HG02943 (cell line): ENCODE measurements around the gene BCAS3.
"Not testable (repeated sequence)": the region's sequence is repeated elsewhere in the genome, so short reads cannot be mapped to it uniquely, and the experiment has no call there.

Experiments
- ATAC-seq: cut with Tn5 transposase; IDR thresholded peaks from one replicate; pipeline ENCODE4 v1.9.1; 2021; ENCODE audit warnings: mild to moderate bottlenecking, low read depth, moderate library complexity; ENCODE audit not compliant: unreplicated experiment

Gene BCAS3

GRCh38 chr17:60914078-60914477 lies 236.4 kb downstream of the BCAS3 start:
- no peak for ATAC-seq

GRCh38 chr17:60916043-60916442 lies 238.4 kb downstream of the BCAS3 start:
- ATAC-seq: no peak

- ATAC-seq: no peak
Observed at GRCh38 chr17:60920107-60920506, 242.5 kb downstream of the BCAS3 start.

GRCh38 chr17:60923000-60923399 lies 245.3 kb downstream of the BCAS3 start:
- ATAC-seq: no peak

- no peak for ATAC-seq
Observed at GRCh38 chr17:60926466-60927183, 249.0 kb downstream of the BCAS3 start.

- ATAC-seq: no peak
Observed at GRCh38 chr17:60933739-60934138, 256.1 kb downstream of the BCAS3 start.

- no peak for ATAC-seq
Observed at GRCh38 chr17:60934723-60935122, 257.1 kb downstream of the BCAS3 start.

GRCh38 chr17:60935991-60936390 lies 258.3 kb downstream of the BCAS3 start:
- not testable (repeated sequence) for ATAC-seq

- no peak for ATAC-seq
Observed at GRCh38 chr17:60939318-60939717, 261.7 kb downstream of the BCAS3 start.

- ATAC-seq: no peak
Observed at GRCh38 chr17:60941028-60941427, 263.4 kb downstream of the BCAS3 start.

- ATAC-seq: no peak
Observed at GRCh38 chr17:60941571-60941970, 263.9 kb downstream of the BCAS3 start.

- ATAC-seq: no peak
Observed at GRCh38 chr17:60944751-60945150, 267.1 kb downstream of the BCAS3 start.

- no peak for ATAC-seq
Observed at GRCh38 chr17:60947100-60947499, 269.4 kb downstream of the BCAS3 start.

- no peak for ATAC-seq
Observed at GRCh38 chr17:60947543-60947942, 269.9 kb downstream of the BCAS3 start.

GRCh38 chr17:60952747-60953146 lies 275.1 kb downstream of the BCAS3 start:
- ATAC-seq: no peak

- ATAC-seq: no peak
Observed at GRCh38 chr17:60959011-60959410, 281.4 kb downstream of the BCAS3 start.

- ATAC-seq: no peak
Observed at GRCh38 chr17:60959696-60960095, 282.0 kb downstream of the BCAS3 start.

GRCh38 chr17:60960398-60961065 lies 282.9 kb downstream of the BCAS3 start:
- no peak for ATAC-seq

- ATAC-seq: no peak
Observed at GRCh38 chr17:60964160-60964559, 286.5 kb downstream of the BCAS3 start.

GRCh38 chr17:60968266-60968665 lies 290.6 kb downstream of the BCAS3 start:
- no peak for ATAC-seq

- ATAC-seq: no peak
Observed at GRCh38 chr17:60969500-60970037, 291.9 kb downstream of the BCAS3 start.

- ATAC-seq: no peak
Observed at GRCh38 chr17:60970741-60971140, 293.1 kb downstream of the BCAS3 start.
